Measurements from ENCODE around the gene AKAP8L.

DNA sequence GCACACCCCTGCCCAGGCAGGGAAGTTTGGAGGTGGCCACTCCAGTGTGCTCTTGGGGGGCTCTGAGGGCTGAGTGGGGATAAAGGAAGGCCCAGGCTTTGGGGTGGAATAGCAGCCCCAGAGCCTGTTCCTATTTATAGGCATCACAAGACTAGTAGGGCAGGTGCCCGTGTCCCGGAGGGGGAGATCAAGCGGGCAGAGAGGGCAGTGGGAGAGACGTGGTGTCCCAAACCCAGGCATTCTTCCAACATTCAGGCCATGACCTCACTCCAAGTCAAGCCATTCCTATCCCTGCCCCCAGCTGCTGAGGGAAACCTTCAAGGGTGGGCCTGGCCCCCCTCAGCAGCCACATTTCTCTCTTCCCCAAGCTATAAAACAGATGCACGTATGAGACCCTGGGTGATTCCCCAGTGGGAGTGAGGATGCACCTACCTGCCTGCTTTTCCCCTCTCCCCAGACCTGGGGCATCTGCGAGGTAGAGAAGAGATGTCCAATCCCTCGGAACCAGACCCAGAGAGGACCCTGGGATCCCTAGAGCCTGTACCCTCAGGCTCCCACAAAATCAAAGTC is 27.1 kb upstream of the AKAP8L start:
- TF ChIP-seq EZH2 (IDR thresholded peaks at IDR 0.05; ENCODE audit: insufficient read depth, poor library complexity, severe bottlenecking), result no peak
- TF ChIP-seq EZH2phosphoT487 (IDR thresholded peaks at IDR 0.05; ENCODE audit: insufficient read depth, low read depth), result no peak
